Measurements from ENCODE around the gene STAG3. TPM values are rescaled to one million over a fixed set of nuclear protein-coding genes. Genes with fewer than 3 reads are reported as not detected.

Gene STAG3
- total and polyA plus RNA-seq, 2 of the 8 experiments (the other 6 are each of a cell fraction or from before 2014, with no cell fraction given): 1.3 to 3.3 TPM

DNA sequence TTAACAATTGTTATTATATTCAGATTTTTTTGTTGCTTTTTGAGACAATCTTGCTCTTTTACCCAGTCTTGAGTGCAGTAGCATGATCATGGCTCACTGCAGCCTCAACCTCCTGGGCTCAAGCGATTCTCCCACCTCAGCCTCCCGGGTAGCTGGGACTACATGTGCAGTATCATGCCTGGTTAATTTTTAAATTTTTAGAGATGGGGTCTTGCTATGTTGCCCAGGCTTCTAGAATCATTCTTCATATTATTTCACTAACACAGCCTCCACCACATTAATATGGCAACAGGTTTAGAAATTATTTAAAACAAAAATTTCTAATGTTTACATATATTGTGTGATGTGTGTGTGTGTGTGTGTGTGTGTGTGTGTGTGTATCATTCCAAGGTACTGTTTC, 30.4 kb upstream of the STAG3 start:
- Histone ChIP-seq H3K36me3 (ENCODE audit: control insufficient read depth in 2 of 4, insufficient read depth in 4 of 4, low read length in 3 of 4) (peaks cover 0 to 3% (median 1%) of the 10 kb centered on the region in 4 experiments; a peak in 3 of 8 replicates), H3K56ac (replicated peaks; ENCODE audit: insufficient read length, low read depth, low read length) (no peak overlapping the region), H2BK120ac (replicated peaks; ENCODE audit: low read depth, low read length) (no peak overlapping the region), H4K8ac (ENCODE audit: extremely low read depth, insufficient read depth, low read length) (no peak overlapping the region), H3K4me2 (ENCODE audit: insufficient read depth in 1 of 2, low read depth in 2 of 2, low read length in 2 of 2) (no peak overlapping the region), H4K20me1 (replicated peaks in 1 of 2; ENCODE audit: control insufficient read depth in 1 of 2, insufficient read depth in 2 of 2, low read length in 2 of 2) (peaks cover 0 to 1% of the 10 kb centered on the region in 2 experiments), H4K91ac (replicated peaks; ENCODE audit: insufficient read length, low read length) (no peak overlapping the region), H2AFZ (ENCODE audit: low read length) (no peak overlapping the region), H3K18ac (ENCODE audit: extremely low read depth, low read length) (no peak overlapping the region), H3K23me2 (ENCODE audit: low read depth, low read length) (peaks cover 3% of the 10 kb centered on the region), H3K4me3 (ENCODE audit: extremely low read depth in 1 of 4, insufficient read depth in 2 of 4, low read depth in 3 of 4, low read length in 4 of 4) (no peak overlapping the region), H3K79me1 (ENCODE audit: low read depth, low read length) (no peaks in the 10 kb centered on the region; the same call in 1 of the 2 replicates), H3K27ac (ENCODE audit: low read depth, low read length) (no peak overlapping the region), H3K79me2 (ENCODE audit: control insufficient read depth in 1 of 2, insufficient read depth in 2 of 2, low read length in 2 of 2) (peaks cover 0 to 12% of the 10 kb centered on the region in 2 experiments; a peak in 2 of 4 replicates), H3K4ac (replicated peaks; ENCODE audit: insufficient read length, low read depth, low read length) (no peak overlapping the region), H3K14ac (ENCODE audit: insufficient read length) (no peak overlapping the region), H4K5ac (ENCODE audit: insufficient read length, low read depth, low read length) (no peak overlapping the region), H3K4me1 (replicated peaks in 1 of 4; ENCODE audit: control insufficient read depth in 3 of 4, insufficient read depth in 4 of 4, low read length in 3 of 4) (peaks cover 0 to 4% (median under 1%) of the 10 kb centered on the region in 4 experiments; a peak in 2 of 7 replicates), H3K9me3 (ENCODE audit: insufficient read depth in 2 of 2, low read depth in 1 of 2, low read length in 1 of 2) (no peaks in the 10 kb centered on the region), H3K23ac (ENCODE audit: insufficient read length) (no peak overlapping the region), H2AK5ac (ENCODE audit: low read depth, low read length) (no peak overlapping the region), H3K9ac (replicated peaks in 1 of 4; ENCODE audit: extremely low read depth in 1 of 4, low read depth in 3 of 4, low read length in 3 of 4) (no peak overlapping the region), H2BK12ac (ENCODE audit: low read depth, low read length) (no peak overlapping the region), H2BK20ac (ENCODE audit: low read length) (no peak overlapping the region), H3K27me3 (replicated peaks in 1 of 4; ENCODE audit: control insufficient read depth in 3 of 4, extremely low read depth in 1 of 4, insufficient read depth in 3 of 4, low read length in 3 of 4) (no peaks in the 10 kb centered on the region), H2BK15ac (ENCODE audit: low read length) (no peak overlapping the region), H2BK5ac (ENCODE audit: low read depth, low read length) (no peak overlapping the region)
- ChIA-PET CTCF (ENCODE audit: partially characterized antibody) (interaction anchor here (0.6 to 10.2 kb wide), 5 partner anchors 15 to 228 kb away, joined by 3 to 108 read pairs (median 5); no protein-coding TSS in a partner anchor), POLR2A (ENCODE audit: partially characterized antibody) (interaction anchor here (0.7 to 2.2 kb wide), 8 partner anchors 9 to 65 kb away, joined by 3 to 17 read pairs (median 5); partner anchors contain the start of genes AP4M1, MBLAC1 and MCM7)
- FAIRE-seq (no peak), DNase-seq (ENCODE audit: low read depth in 1 of 2, low spot score in 2 of 2) (no peak)
- WGBS, 2 experiments (ENCODE audit: extremely low coverage in 1 of 2, insufficient coverage in 1 of 2, insufficient read length in 1 of 2, insufficient replicate concordance in 2 of 2, low coverage in 1 of 2, low lambda C conversion rate in 2 of 2, missing lambda C conversion rate in 1 of 2): 96% methylated on average over 2 of the region's 2 CpGs; no CpG with 5 or more reads in 1 of the 2 experiments
- TF ChIP-seq SIRT6 (IDR thresholded peaks at IDR 0.05; ENCODE audit: low read length) (no peak), TAF7 (optimal IDR thresholded peaks at IDR 0.05; ENCODE audit: borderline replicate concordance, low read depth, low read length) (no peak), SAP30 (IDR thresholded peaks at IDR 0.05; ENCODE audit: insufficient read depth, insufficient replicate concordance, low read length) (no peak)

Data from H1 (cell line).